Neural progenitor cell (in vitro differentiated cells): ENCODE data around the gene DPF3. TPM values are rescaled to one million over a fixed set of nuclear protein-coding genes. Genes with fewer than 3 reads are reported as not detected.

Source experiments
- DNase-seq: peaks from one replicate; pipeline ENCODE4 v3.0.0-alpha.2; 2016; ENCODE audit warnings: low spot score
- H2AFZ ChIP-seq: fragments of 200-600 bp; sonication (generic); replicated peaks from 2 replicates; pipeline ENCODE4 v1.6.1; 2016; ENCODE audit warnings: antibody characterized with exemption
- H3F3A ChIP-seq: fragments of 200-600 bp; sonication (generic); 2 replicates; pipeline ENCODE4 v1.6.1; 2016; ENCODE audit warnings: antibody characterized with exemption, low read depth
- H3K27ac ChIP-seq: fragments of 200-600 bp; sonication (generic); 2 replicates; pipeline ENCODE4 v1.5.1; 2016; ENCODE audit warnings: mild to moderate bottlenecking
- H3K27me3 ChIP-seq: fragments of 200-600 bp; sonication (generic); 2 replicates; pipeline ENCODE4 v1.6.1; 2016; ENCODE audit warnings: mild to moderate bottlenecking, moderate library complexity
- H3K36me3 ChIP-seq: fragments of 200-600 bp; sonication (generic); 2 replicates; pipeline ENCODE4 v1.5.1; 2016
- H3K4me1 ChIP-seq: fragments of 200-600 bp; sonication (generic); 2 replicates; pipeline ENCODE4 v1.6.1; 2016; ENCODE audit warnings: mixed run types
- H3K4me2 ChIP-seq: fragments of 200-600 bp; sonication (generic); 2 replicates; pipeline ENCODE4 v1.6.1; 2016
- H3K4me3 ChIP-seq: fragments of 200-600 bp; sonication (generic); 2 replicates; pipeline ENCODE4 v1.5.1; 2016
- H3K79me2 ChIP-seq: fragments of 200-600 bp; sonication (generic); 2 replicates; pipeline ENCODE4 v1.6.1; 2016; ENCODE audit warnings: low read depth
- H3K9ac ChIP-seq: fragments of 200-600 bp; sonication (generic); 2 replicates; pipeline ENCODE4 v1.6.1; 2016
- H3K9me3 ChIP-seq: fragments of 200-600 bp; sonication (generic); 2 replicates; pipeline ENCODE4 v1.5.1; 2016; ENCODE audit warnings: low read depth
- H4K20me1 ChIP-seq: fragments of 200-600 bp; sonication (generic); 2 replicates; pipeline ENCODE4 v1.6.1; 2016; ENCODE audit warnings: low read depth
- H3K27ac Mint-ChIP-seq: 3 replicates; pipeline ENCODE4 v1.8.0; 2021; ENCODE audit warnings: mixed read lengths
- H3K27me3 Mint-ChIP-seq: 2 replicates; pipeline ENCODE4 v1.8.0; 2022; ENCODE audit warnings: low read depth, mild to moderate bottlenecking, inconsistent platforms, moderate library complexity, mixed read lengths; ENCODE audit not compliant: insufficient read depth
- H3K36me3 Mint-ChIP-seq: 3 replicates; pipeline ENCODE4 v1.8.0; 2021; ENCODE audit warnings: mixed read lengths
- H3K4me1 Mint-ChIP-seq: 3 replicates; pipeline ENCODE4 v1.8.0; 2021; ENCODE audit warnings: mixed read lengths
- H3K4me3 Mint-ChIP-seq: 3 replicates; pipeline ENCODE4 v1.8.0; 2021; ENCODE audit warnings: mild to moderate bottlenecking, moderate library complexity, mixed read lengths
- H3K9me3 Mint-ChIP-seq: 3 replicates; pipeline ENCODE4 v1.8.0; 2020; ENCODE audit warnings: mixed read lengths
- CTCF ChIP-seq: fragments of 200-600 bp; sonication (generic); IDR thresholded peaks from 2 replicates; pipeline ENCODE4 v1.5.1; 2017; ENCODE audit warnings: antibody characterized with exemption, mild to moderate bottlenecking
- EZH2 ChIP-seq: fragments of 200-600 bp; sonication (generic); IDR thresholded peaks from 2 replicates; pipeline ENCODE4 v1.6.1; 2017; ENCODE audit warnings: antibody characterized with exemption, mild to moderate bottlenecking, moderate library complexity
- EZH2phosphoT487 ChIP-seq: fragments of 200-600 bp; sonication (generic); IDR thresholded peaks from 2 replicates; pipeline ENCODE4 v1.6.1; 2017; ENCODE audit warnings: antibody characterized with exemption
- total RNA-seq: library from RNA; depleted of rRNA; stranded (reverse); fragments of >200 nt; gene quantifications from 2 replicates; pipeline ENCODE4 v1.2.3, GENCODE V29; 2015; ENCODE audit warnings: low replicate concordance

The DPF3 gene
- total RNA-seq, 1 donor from 2014 or later, result not detected

- H3K27me3 ChIP-seq, result no peaks in the 10 kb centered on the region
- no peak overlapping the region for H3K4me2 ChIP-seq
- Mint-ChIP-seq H3K36me3 (no peaks in the 10 kb centered on the region), H3K4me3 (no peak overlapping the region), H3K4me1 (no peaks in the 10 kb centered on the region), H3K9me3 (peaks cover 2% of the 10 kb centered on the region), H3K27me3 (peaks cover 6% of the 10 kb centered on the region), H3K27ac (no peak overlapping the region)
- DNase-seq, result no peak
- H3K9ac ChIP-seq, result no peak overlapping the region
- no peaks in the 10 kb centered on the region for H3K9me3 ChIP-seq
- H3K36me3 ChIP-seq, result no peaks in the 10 kb centered on the region
- H2AFZ ChIP-seq, result no peak overlapping the region
- no peaks in the 10 kb centered on the region for H3K4me1 ChIP-seq
- no peak for TF ChIP-seq CTCF
- TF ChIP-seq EZH2phosphoT487, result no peak
- TF ChIP-seq EZH2, result no peak
- no peak overlapping the region for H3K4me3 ChIP-seq
- no peaks in the 10 kb centered on the region for H4K20me1 ChIP-seq
- no peaks in the 10 kb centered on the region for H3K79me2 ChIP-seq
- no peaks in the 10 kb centered on the region for H3F3A ChIP-seq
- no peak overlapping the region for H3K27ac ChIP-seq
Observed at GRCh38 chr14:72589652-72590051, 304.2 kb downstream of the DPF3 start.

GRCh38 chr14:72588521-72588920 lies 305.4 kb downstream of the DPF3 start:
- Histone ChIP-seq H3K9ac (no peak overlapping the region), H3K4me3 (no peak overlapping the region), H3K27ac (no peak overlapping the region), H4K20me1 (no peaks in the 10 kb centered on the region), H3K4me1 (no peaks in the 10 kb centered on the region), H2AFZ (no peak overlapping the region), H3F3A (no peaks in the 10 kb centered on the region), H3K36me3 (no peaks in the 10 kb centered on the region), H3K79me2 (no peaks in the 10 kb centered on the region), H3K27me3 (no peaks in the 10 kb centered on the region), H3K9me3 (no peaks in the 10 kb centered on the region), H3K4me2 (no peak overlapping the region)
- Mint-ChIP-seq H3K27me3 (peaks cover 4% of the 10 kb centered on the region), H3K27ac (no peak overlapping the region), H3K9me3 (peaks cover 2% of the 10 kb centered on the region), H3K36me3 (no peaks in the 10 kb centered on the region), H3K4me3 (no peak overlapping the region), H3K4me1 (no peaks in the 10 kb centered on the region)
- TF ChIP-seq EZH2, result no peak
- no peak for TF ChIP-seq CTCF
- TF ChIP-seq EZH2phosphoT487, result no peak
- DNase-seq, result no peak

- no peaks in the 10 kb centered on the region for H3K36me3 ChIP-seq
- TF ChIP-seq EZH2phosphoT487 (no peak), EZH2 (no peak), CTCF (no peak)
Observed at GRCh38 chr14:72583316-72584272, 310.3 kb downstream of the DPF3 start.

More at GRCh38 chr14:72583316-72584272, 310.3 kb downstream of the DPF3 start:
- Histone ChIP-seq H3K79me2 (no peaks in the 10 kb centered on the region), H2AFZ (no peak overlapping the region), H3K27ac (no peak overlapping the region), H3K4me1 (no peaks in the 10 kb centered on the region), H3K4me3 (no peak overlapping the region), H3K4me2 (no peak overlapping the region), H3F3A (no peaks in the 10 kb centered on the region), H3K27me3 (no peaks in the 10 kb centered on the region), H4K20me1 (no peaks in the 10 kb centered on the region), H3K9ac (no peak overlapping the region), H3K9me3 (no peaks in the 10 kb centered on the region)
- no peaks in the 10 kb centered on the region for H3K4me1 Mint-ChIP-seq
- no peak for DNase-seq
- no peaks in the 10 kb centered on the region for H3K36me3 Mint-ChIP-seq
- no peak overlapping the region for H3K27ac Mint-ChIP-seq
- peaks cover 9% of the 10 kb centered on the region for H3K27me3 Mint-ChIP-seq
- no peak overlapping the region for H3K4me3 Mint-ChIP-seq
- H3K9me3 Mint-ChIP-seq, result no peaks in the 10 kb centered on the region
